ENCODE results near the gene FILIP1.

The FILIP1 gene

DNA sequence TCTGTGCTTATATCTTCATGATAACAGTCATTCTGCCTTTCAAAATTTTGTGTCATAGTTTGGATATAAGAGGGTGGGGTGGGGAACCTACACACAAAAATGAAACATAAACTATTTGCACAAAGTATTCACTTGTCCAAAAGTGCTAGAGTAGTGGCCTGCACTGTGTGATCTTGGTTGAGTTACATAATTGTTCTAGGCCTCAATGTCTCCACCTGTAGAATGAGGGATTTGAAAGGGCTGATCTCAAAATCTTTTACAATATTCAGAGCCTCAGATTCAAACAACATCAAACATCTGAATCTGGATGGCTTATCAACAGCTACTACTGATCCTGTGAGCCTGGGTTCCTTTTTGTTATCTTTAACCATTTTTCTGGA is 144.7 kb downstream of the FILIP1 start:
- Histone ChIP-seq H3K27ac (ENCODE audit: low read depth, low read length) (no peak overlapping the region), H3K4me3 (ENCODE audit: low read depth in 1 of 2, low read length in 2 of 2) (no peak overlapping the region), H3K27me3 (ENCODE audit: control insufficient read depth in 1 of 2, insufficient read depth in 2 of 2, low read length in 2 of 2) (peaks cover 0 to 9% of the 10 kb centered on the region in 2 donors), H3K36me3 (ENCODE audit: control insufficient read depth in 1 of 2, insufficient read depth in 2 of 2, low read length in 2 of 2) (no peaks in the 10 kb centered on the region), H3K9ac (ENCODE audit: low read depth in 1 of 2, low read length in 2 of 2) (no peak overlapping the region), H3K9me3 (ENCODE audit: control insufficient read depth in 1 of 2, low read length in 2 of 2) (no peaks in the 10 kb centered on the region), H3K4me1 (ENCODE audit: control insufficient read depth in 1 of 2, insufficient read depth in 2 of 2, low read length in 2 of 2) (no peaks in the 10 kb centered on the region)

DNA sequence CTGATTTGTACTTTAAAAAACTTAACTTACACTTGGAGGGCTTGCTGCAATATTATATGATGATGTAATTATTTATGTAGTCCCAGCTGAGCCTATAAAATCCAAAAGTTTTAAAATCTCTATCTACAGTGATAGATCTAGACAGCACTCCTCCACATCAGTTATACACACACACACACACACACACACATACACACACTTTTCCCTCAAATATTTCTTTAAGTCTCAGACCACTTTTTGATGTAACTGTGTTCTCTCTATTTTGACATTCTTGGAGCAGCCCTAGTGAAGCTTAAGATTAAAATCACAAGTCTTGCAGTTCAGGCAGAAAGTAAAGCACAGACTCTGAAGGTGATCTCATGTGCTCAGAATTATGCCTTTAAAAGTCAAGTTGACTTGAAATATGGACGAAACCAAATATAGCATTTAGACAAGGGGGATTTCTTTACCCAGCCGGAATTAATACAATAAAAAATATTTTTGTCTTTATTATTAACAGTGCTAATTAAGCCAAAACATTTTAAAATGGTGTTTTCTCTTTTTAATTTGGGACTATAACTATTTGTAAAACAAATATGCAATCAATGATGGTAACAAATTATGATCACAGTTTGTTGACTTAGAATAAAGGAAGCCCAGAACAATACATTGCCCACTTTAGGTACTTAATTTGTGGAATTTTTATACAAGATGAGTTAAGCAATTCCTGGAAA is 145.5 kb downstream of the FILIP1 start:
- Histone ChIP-seq H3K9ac (ENCODE audit: low read depth in 1 of 2, low read length in 2 of 2) (no peak overlapping the region), H3K4me1 (ENCODE audit: control insufficient read depth in 1 of 2, insufficient read depth in 2 of 2, low read length in 2 of 2) (no peaks in the 10 kb centered on the region), H3K36me3 (ENCODE audit: control insufficient read depth in 1 of 2, insufficient read depth in 2 of 2, low read length in 2 of 2) (no peaks in the 10 kb centered on the region), H3K9me3 (ENCODE audit: control insufficient read depth in 1 of 2, low read length in 2 of 2) (no peaks in the 10 kb centered on the region), H3K27me3 (ENCODE audit: control insufficient read depth in 1 of 2, insufficient read depth in 2 of 2, low read length in 2 of 2) (peaks cover 0 to 9% of the 10 kb centered on the region in 2 donors), H3K27ac (ENCODE audit: low read depth, low read length) (no peak overlapping the region), H3K4me3 (ENCODE audit: low read depth in 1 of 2, low read length in 2 of 2) (no peak overlapping the region)

DNA sequence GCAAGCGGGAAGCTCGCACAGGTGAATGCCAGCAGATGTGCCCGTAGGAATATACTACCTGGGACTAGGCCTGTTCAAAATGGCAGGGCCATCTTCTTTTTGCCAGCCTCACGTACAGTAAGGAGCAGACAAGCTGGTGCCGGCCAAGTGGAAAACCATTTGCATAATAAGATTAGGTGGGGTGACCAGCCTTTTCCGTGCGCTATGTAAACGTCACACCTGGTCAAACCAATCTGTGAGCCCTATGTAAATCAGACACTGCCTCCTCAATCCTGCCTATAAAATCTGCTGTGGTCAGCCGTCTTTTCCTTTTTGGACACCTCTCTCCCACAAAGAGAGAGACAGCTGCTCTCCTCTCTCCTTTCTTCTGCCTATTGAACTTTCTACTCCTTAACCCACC is 148.2 kb downstream of the FILIP1 start:
- H3K36me3 ChIP-seq (ENCODE audit: control insufficient read depth in 1 of 2, insufficient read depth in 2 of 2, low read length in 2 of 2): no peaks in the 10 kb centered on the region
- no peaks in the 10 kb centered on the region for H3K9me3 ChIP-seq (ENCODE audit: control insufficient read depth in 1 of 2, low read length in 2 of 2)
- no peak overlapping the region for H3K4me3 ChIP-seq (ENCODE audit: low read depth in 1 of 2, low read length in 2 of 2)
- H3K27ac ChIP-seq (ENCODE audit: low read depth, low read length): no peak overlapping the region
- H3K9ac ChIP-seq (ENCODE audit: low read depth in 1 of 2, low read length in 2 of 2): no peak overlapping the region
- peaks cover 0 to 4% of the 10 kb centered on the region in 2 donors for H3K27me3 ChIP-seq (ENCODE audit: control insufficient read depth in 1 of 2, insufficient read depth in 2 of 2, low read length in 2 of 2)
- H3K4me1 ChIP-seq (ENCODE audit: control insufficient read depth in 1 of 2, insufficient read depth in 2 of 2, low read length in 2 of 2): no peaks in the 10 kb centered on the region

DNA sequence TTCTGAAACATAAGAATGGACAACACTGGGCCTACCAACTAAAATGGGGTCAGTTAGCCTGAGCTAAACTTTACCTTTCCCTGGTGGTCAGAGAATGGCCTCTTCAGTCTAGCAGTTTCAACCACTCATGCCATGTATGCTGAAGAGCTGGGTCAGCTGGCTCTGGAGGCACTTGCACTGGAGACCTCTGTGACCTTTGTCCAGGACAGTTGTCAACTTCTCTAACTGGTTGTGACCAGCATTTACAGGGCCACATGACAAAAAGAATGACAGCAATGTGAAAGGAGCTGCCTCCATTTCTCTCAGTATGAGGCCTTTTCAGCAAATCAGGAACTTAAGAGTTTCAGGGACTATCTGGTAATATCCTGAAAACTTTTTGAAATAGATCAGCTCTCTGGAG is 149.1 kb downstream of the FILIP1 start:
- H3K9ac ChIP-seq (ENCODE audit: low read depth in 1 of 2, low read length in 2 of 2): no peak overlapping the region
- H3K36me3 ChIP-seq (ENCODE audit: control insufficient read depth in 1 of 2, insufficient read depth in 2 of 2, low read length in 2 of 2): no peaks in the 10 kb centered on the region
- no peaks in the 10 kb centered on the region for H3K9me3 ChIP-seq (ENCODE audit: control insufficient read depth in 1 of 2, low read length in 2 of 2)
- H3K4me3 ChIP-seq (ENCODE audit: low read depth in 1 of 2, low read length in 2 of 2): no peak overlapping the region
- H3K4me1 ChIP-seq (ENCODE audit: control insufficient read depth in 1 of 2, insufficient read depth in 2 of 2, low read length in 2 of 2): no peaks in the 10 kb centered on the region
- H3K27ac ChIP-seq (ENCODE audit: low read depth, low read length): no peak overlapping the region
- H3K27me3 ChIP-seq (ENCODE audit: control insufficient read depth in 1 of 2, insufficient read depth in 2 of 2, low read length in 2 of 2): peaks cover 0 to 1% of the 10 kb centered on the region in 2 donors

GRCh38 chr6:75344021-75344420 is 149.6 kb downstream of the FILIP1 start:
- Histone ChIP-seq H3K4me3 (ENCODE audit: low read depth in 1 of 2, low read length in 2 of 2) (no peak overlapping the region), H3K9me3 (ENCODE audit: control insufficient read depth in 1 of 2, low read length in 2 of 2) (no peaks in the 10 kb centered on the region), H3K36me3 (ENCODE audit: control insufficient read depth in 1 of 2, insufficient read depth in 2 of 2, low read length in 2 of 2) (no peaks in the 10 kb centered on the region), H3K27ac (ENCODE audit: low read depth, low read length) (no peak overlapping the region), H3K27me3 (ENCODE audit: control insufficient read depth in 1 of 2, insufficient read depth in 2 of 2, low read length in 2 of 2) (no peaks in the 10 kb centered on the region), H3K4me1 (ENCODE audit: control insufficient read depth in 1 of 2, insufficient read depth in 2 of 2, low read length in 2 of 2) (no peaks in the 10 kb centered on the region), H3K9ac (ENCODE audit: low read depth in 1 of 2, low read length in 2 of 2) (no peak overlapping the region)

- no peaks in the 10 kb centered on the region for H3K27me3 ChIP-seq (ENCODE audit: control insufficient read depth in 1 of 2, insufficient read depth in 2 of 2, low read length in 2 of 2)
- no peak overlapping the region for H3K27ac ChIP-seq (ENCODE audit: low read depth, low read length)
- no peaks in the 10 kb centered on the region for H3K9me3 ChIP-seq (ENCODE audit: control insufficient read depth in 1 of 2, low read length in 2 of 2)
- H3K4me3 ChIP-seq (ENCODE audit: low read depth in 1 of 2, low read length in 2 of 2): no peak overlapping the region
- no peaks in the 10 kb centered on the region for H3K36me3 ChIP-seq (ENCODE audit: control insufficient read depth in 1 of 2, insufficient read depth in 2 of 2, low read length in 2 of 2)
- no peaks in the 10 kb centered on the region for H3K4me1 ChIP-seq (ENCODE audit: control insufficient read depth in 1 of 2, insufficient read depth in 2 of 2, low read length in 2 of 2)
- H3K9ac ChIP-seq (ENCODE audit: low read depth in 1 of 2, low read length in 2 of 2): no peak overlapping the region
Observed at GRCh38 chr6:75337835-75338580, 155.6 kb downstream of the FILIP1 start.

DNA sequence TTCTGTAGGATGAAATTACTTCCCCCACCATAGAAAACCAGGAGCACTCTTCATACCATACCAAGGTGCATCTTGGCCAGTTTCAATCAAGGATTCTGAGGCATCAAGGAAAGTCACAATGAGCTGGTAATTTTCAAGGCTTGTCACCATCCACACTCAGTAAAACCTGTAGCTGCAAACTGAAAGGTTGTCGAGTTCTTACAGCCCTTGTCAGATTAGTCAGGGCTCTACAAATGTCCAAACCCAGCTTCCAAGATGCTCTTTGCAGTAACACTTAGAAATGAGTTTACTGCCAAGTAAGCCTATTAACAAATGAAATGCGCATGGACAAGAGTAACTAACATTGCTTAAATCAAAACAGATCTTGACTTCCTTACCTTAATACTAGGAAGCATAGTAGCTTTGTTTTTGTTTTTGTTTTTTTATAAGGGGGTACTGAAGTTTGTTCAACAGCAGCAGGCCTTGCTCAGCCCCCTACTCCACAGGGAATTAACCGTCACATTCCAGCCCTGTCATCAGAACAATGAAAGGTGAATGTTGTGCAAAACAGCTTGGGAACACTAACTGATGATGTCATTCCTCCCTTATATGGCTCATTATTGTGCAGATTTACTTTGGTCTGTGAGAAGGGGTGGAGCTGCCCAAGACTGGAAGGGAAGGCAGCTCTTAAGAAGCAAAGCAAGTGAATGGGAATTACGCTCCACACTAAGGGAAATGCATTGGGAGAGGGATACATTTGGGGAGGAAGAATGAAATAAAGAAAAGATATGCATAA is 159.1 kb downstream of the FILIP1 start:
- H3K4me1 ChIP-seq (ENCODE audit: control insufficient read depth in 1 of 2, insufficient read depth in 2 of 2, low read length in 2 of 2): no peaks in the 10 kb centered on the region
- H3K27ac ChIP-seq (ENCODE audit: low read depth, low read length): no peak overlapping the region
- H3K9ac ChIP-seq (ENCODE audit: low read depth in 1 of 2, low read length in 2 of 2): no peak overlapping the region
- no peaks in the 10 kb centered on the region for H3K27me3 ChIP-seq (ENCODE audit: control insufficient read depth in 1 of 2, insufficient read depth in 2 of 2, low read length in 2 of 2)
- H3K4me3 ChIP-seq (ENCODE audit: low read depth in 1 of 2, low read length in 2 of 2): no peak overlapping the region
- no peaks in the 10 kb centered on the region for H3K36me3 ChIP-seq (ENCODE audit: control insufficient read depth in 1 of 2, insufficient read depth in 2 of 2, low read length in 2 of 2)
- no peaks in the 10 kb centered on the region for H3K9me3 ChIP-seq (ENCODE audit: control insufficient read depth in 1 of 2, low read length in 2 of 2)

GRCh38 chr6:75333676-75334200 is 159.9 kb downstream of the FILIP1 start:
- H3K9ac ChIP-seq (ENCODE audit: low read depth in 1 of 2, low read length in 2 of 2): no peak overlapping the region

GRCh38 chr6:75331151-75331550 is 162.4 kb downstream of the FILIP1 start:
- H3K9ac ChIP-seq (ENCODE audit: low read depth in 1 of 2, low read length in 2 of 2): no peak overlapping the region
- H3K4me1 ChIP-seq (ENCODE audit: control insufficient read depth in 1 of 2, insufficient read depth in 2 of 2, low read length in 2 of 2): no peaks in the 10 kb centered on the region
- H3K27ac ChIP-seq (ENCODE audit: low read depth, low read length): no peak overlapping the region
- no peaks in the 10 kb centered on the region for H3K27me3 ChIP-seq (ENCODE audit: control insufficient read depth in 1 of 2, insufficient read depth in 2 of 2, low read length in 2 of 2)
- no peaks in the 10 kb centered on the region for H3K9me3 ChIP-seq (ENCODE audit: control insufficient read depth in 1 of 2, low read length in 2 of 2)
- H3K36me3 ChIP-seq (ENCODE audit: control insufficient read depth in 1 of 2, insufficient read depth in 2 of 2, low read length in 2 of 2): no peaks in the 10 kb centered on the region
- no peak overlapping the region for H3K4me3 ChIP-seq (ENCODE audit: low read depth in 1 of 2, low read length in 2 of 2)

More at GRCh38 chr6:75333676-75334200, 159.9 kb downstream of the FILIP1 start:
- Histone ChIP-seq H3K4me3 (ENCODE audit: low read depth in 1 of 2, low read length in 2 of 2) (no peak overlapping the region), H3K27ac (ENCODE audit: low read depth, low read length) (no peak overlapping the region), H3K4me1 (ENCODE audit: control insufficient read depth in 1 of 2, insufficient read depth in 2 of 2, low read length in 2 of 2) (no peaks in the 10 kb centered on the region), H3K27me3 (ENCODE audit: control insufficient read depth in 1 of 2, insufficient read depth in 2 of 2, low read length in 2 of 2) (no peaks in the 10 kb centered on the region), H3K9me3 (ENCODE audit: control insufficient read depth in 1 of 2, low read length in 2 of 2) (no peaks in the 10 kb centered on the region), H3K36me3 (ENCODE audit: control insufficient read depth in 1 of 2, insufficient read depth in 2 of 2, low read length in 2 of 2) (no peaks in the 10 kb centered on the region)

- Histone ChIP-seq H3K9me3 (ENCODE audit: control insufficient read depth in 1 of 2, low read length in 2 of 2) (no peaks in the 10 kb centered on the region), H3K9ac (ENCODE audit: low read depth in 1 of 2, low read length in 2 of 2) (no peak overlapping the region), H3K27ac (ENCODE audit: low read depth, low read length) (no peak overlapping the region), H3K36me3 (ENCODE audit: control insufficient read depth in 1 of 2, insufficient read depth in 2 of 2, low read length in 2 of 2) (no peaks in the 10 kb centered on the region), H3K27me3 (ENCODE audit: control insufficient read depth in 1 of 2, insufficient read depth in 2 of 2, low read length in 2 of 2) (no peaks in the 10 kb centered on the region), H3K4me1 (ENCODE audit: control insufficient read depth in 1 of 2, insufficient read depth in 2 of 2, low read length in 2 of 2) (no peaks in the 10 kb centered on the region), H3K4me3 (ENCODE audit: low read depth in 1 of 2, low read length in 2 of 2) (no peak overlapping the region)
Observed at GRCh38 chr6:75329703-75330102, 163.9 kb downstream of the FILIP1 start.
